Body of pancreas (tissue), 4 donors: Measurements from ENCODE around the gene PPP1R13L. TPM values are rescaled to one million over a fixed set of nuclear protein-coding genes. Genes with fewer than 3 reads are reported as not detected.

Source experiments
- ATAC-seq: fragments of 150-250 bp; one replicate; pipeline ENCODE4 v1.9.1; 2016
- DNase-seq, 4 donors: peaks; one replicate each; pipeline ENCODE4 v3.0.0-alpha.2; 2019
- H3K27ac ChIP-seq, 4 donors: fragments of 200-600 bp; sonication (generic); 1 replicate in 3 of 4; 2 replicates in 1 of 4; pipeline versions ENCODE4 v1.5.1 to v1.6.1; 2016 to 2019; ENCODE audit warnings: mild to moderate bottlenecking in 1 of 4, mixed read lengths in 1 of 4, moderate library complexity in 1 of 4
- H3K27me3 ChIP-seq, 2 donors: fragments of 200-600 bp; sonication (generic); one replicate each; pipeline ENCODE4 v1.6.0; 2016; ENCODE audit warnings: mild to moderate bottlenecking in 1 of 2
- H3K36me3 ChIP-seq, 2 donors: fragments of 200-600 bp; sonication (generic); replicated peaks in 1 of 2; 2 replicates each; pipeline ENCODE4 v1.5.1; 2016; ENCODE audit warnings: low read depth in 2 of 2; ENCODE audit not compliant: insufficient read depth in 1 of 2
- H3K4me1 ChIP-seq: fragments of 200-600 bp; sonication (generic); one replicate; pipeline ENCODE4 v1.6.0; 2016
- H3K4me3 ChIP-seq, 2 donors: fragments of 200-600 bp; sonication (generic); 1 replicate in 1 of 2; 2 replicates in 1 of 2; pipeline ENCODE4 v1.5.1; 2016 to 2019
- H3K9me3 ChIP-seq, 3 donors: fragments of 200-600 bp; sonication (generic); 1 replicate in 2 of 3; 2 replicates in 1 of 3; pipeline ENCODE4 v1.5.1; 2016
- POLR2A ChIP-seq, 3 donors: fragments of 450-650 bp; IDR thresholded peaks; one replicate each; pipeline ENCODE4 v1.6.1; 2016; ENCODE audit warnings: antibody characterized with exemption in 3 of 3, mild to moderate bottlenecking in 2 of 3
- WGBS, 2 donors: methylation state at CpG; one replicate each; pipeline ENCODE4 v1.1.5; 2017; 5-methylcytosine and 5-hydroxymethylcytosine counted together
- intact Hi-C: fragments of 100-400 bp; cut with DNase I; formaldehyde crosslinking; loops from one replicate; pipeline ENCODE4 v1.15.1; 2023
- total RNA-seq, 2 donors: library from RNA; depleted of rRNA; stranded (reverse); fragments of >200 nt; gene quantifications; one replicate each; pipeline ENCODE4 v1.1.0, GENCODE V29; 2016
- TF ChIP-seq, protein P1 (sequence below), 7 experiments: fragments of 450-650 bp in 4 of 7; fragments of 200-600 bp in 3 of 7; sonication (generic) in 3 of 7; IDR thresholded peaks; one replicate each; pipeline ENCODE4 v1.5.1; 2016 to 2019; ENCODE audit warnings: antibody characterized with exemption in 7 of 7

PPP1R13L gene
- total RNA-seq, 2 donors from 2014 or later = 26.4 to 32.9 TPM

DNA sequence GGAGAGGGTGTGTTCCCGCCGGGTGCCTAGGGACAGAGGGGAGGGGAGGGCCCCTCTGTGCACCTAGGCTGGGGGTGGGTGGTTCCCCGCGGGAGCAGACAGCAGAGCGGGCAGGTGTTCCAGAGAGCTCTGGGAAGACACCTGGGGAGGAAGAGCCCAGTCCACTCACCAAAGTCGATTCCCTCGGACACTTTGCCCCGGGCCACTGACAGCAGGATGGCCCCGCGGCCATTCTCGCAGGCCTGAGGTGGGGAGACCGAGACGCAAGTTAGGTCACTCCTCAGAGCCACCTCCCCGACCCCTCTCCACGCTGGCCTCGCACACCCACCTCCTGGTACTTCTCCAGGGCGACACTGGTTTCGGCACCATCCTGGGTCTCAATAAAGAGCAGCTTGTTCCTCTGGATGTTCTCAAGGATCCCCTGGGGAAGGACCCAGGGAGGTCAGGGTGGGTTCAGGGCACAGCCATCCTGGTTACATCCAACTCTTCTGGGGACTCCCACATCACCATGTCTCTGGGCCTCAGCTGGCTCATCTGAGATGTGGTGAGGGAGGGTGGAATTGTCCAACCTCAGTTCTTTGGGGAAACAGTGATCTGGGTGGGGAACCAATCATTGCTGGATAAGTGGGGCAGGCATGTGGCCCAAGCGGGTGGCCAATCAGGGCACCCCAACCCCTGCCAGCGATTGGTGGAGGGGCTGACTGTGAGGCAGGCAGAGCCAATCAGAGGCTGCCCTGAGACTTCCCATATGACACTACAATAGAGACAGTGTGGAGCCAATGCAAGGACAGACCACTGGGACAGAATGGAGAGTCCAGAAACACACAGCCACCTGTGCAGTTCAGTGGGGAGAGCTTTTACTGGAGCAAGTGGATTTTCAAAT, 51.7 kb downstream of the PPP1R13L start:
- DNase-seq (no peak), ATAC-seq (no peak)
- Histone ChIP-seq H3K36me3 (peaks cover 0 to 2% of the 10 kb centered on the region in 2 donors), H3K27ac (no peak overlapping the region), H3K4me1 (no peaks in the 10 kb centered on the region), H3K9me3 (no peaks in the 10 kb centered on the region), H3K4me3 (no peak overlapping the region), H3K27me3 (no peaks in the 10 kb centered on the region)
- intact Hi-C loops = no loop called here
- WGBS, 2 donors = 91 to 92% methylated on average over 5 to 15 of the region's 20 CpGs
- TF ChIP-seq, protein P1, sequence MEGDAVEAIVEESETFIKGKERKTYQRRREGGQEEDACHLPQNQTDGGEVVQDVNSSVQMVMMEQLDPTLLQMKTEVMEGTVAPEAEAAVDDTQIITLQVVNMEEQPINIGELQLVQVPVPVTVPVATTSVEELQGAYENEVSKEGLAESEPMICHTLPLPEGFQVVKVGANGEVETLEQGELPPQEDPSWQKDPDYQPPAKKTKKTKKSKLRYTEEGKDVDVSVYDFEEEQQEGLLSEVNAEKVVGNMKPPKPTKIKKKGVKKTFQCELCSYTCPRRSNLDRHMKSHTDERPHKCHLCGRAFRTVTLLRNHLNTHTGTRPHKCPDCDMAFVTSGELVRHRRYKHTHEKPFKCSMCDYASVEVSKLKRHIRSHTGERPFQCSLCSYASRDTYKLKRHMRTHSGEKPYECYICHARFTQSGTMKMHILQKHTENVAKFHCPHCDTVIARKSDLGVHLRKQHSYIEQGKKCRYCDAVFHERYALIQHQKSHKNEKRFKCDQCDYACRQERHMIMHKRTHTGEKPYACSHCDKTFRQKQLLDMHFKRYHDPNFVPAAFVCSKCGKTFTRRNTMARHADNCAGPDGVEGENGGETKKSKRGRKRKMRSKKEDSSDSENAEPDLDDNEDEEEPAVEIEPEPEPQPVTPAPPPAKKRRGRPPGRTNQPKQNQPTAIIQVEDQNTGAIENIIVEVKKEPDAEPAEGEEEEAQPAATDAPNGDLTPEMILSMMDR (IDR thresholded peaks at IDR 0.05) = no peak
- TF ChIP-seq POLR2A (IDR thresholded peaks at IDR 0.05) = no peak

DNA sequence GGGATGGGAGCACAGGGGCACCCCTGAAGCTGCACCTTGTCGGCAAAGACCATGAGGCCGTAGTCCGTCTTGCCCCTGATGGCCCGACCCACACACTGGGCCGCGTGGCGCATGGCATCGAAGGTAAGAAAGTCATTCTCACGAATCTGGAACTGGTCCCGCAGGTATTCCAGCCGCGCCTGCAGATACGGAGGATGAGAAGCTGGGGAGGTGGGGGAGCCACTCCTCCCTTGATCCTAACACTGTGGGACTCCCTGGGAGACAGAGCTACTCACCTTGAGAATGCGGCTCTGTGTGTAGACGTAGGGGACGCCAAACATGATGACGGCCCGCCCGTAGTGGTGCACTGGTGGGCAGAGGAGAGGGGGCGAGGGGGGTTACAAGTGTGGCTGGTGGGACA, 52.4 kb downstream of the PPP1R13L start:
- Histone ChIP-seq H3K36me3 (peaks cover 0 to 2% of the 10 kb centered on the region in 2 donors), H3K27me3 (no peaks in the 10 kb centered on the region), H3K4me3 (no peak overlapping the region), H3K4me1 (no peaks in the 10 kb centered on the region), H3K9me3 (no peaks in the 10 kb centered on the region), H3K27ac (no peak overlapping the region)
- TF ChIP-seq, protein P1 (IDR thresholded peaks at IDR 0.05) = no peak
- no peak for TF ChIP-seq POLR2A (IDR thresholded peaks at IDR 0.05)
- intact Hi-C loops = no loop called here
- no peak for ATAC-seq
- DNase-seq = no peak
- WGBS, 2 donors = 87% methylated on average over 12 to 20 of the region's 20 CpGs

DNA sequence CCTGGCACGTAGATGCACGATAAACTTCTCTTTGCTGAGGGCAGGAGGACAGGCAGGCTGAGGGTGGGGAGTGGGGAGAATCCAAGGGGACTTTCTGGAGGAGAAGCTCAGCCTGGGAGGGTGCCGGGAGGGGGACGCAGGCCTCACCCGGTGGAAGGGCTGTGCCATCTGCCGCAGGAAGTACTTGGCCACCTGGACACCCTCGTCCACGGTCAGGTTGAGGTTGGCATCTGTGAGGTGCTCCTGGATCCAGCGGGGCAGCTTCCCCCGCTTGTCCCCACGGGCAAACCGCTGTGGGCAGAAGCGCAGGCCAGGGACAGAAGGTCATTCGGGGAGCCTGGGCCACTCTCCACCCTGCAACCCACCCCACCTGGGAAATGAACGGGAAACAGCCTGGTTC, 52.8 kb downstream of the PPP1R13L start:
- ATAC-seq (no peak), DNase-seq (no peak)
- H3K27me3 ChIP-seq = no peaks in the 10 kb centered on the region
- H3K4me3 ChIP-seq = no peak overlapping the region
- no peak overlapping the region for H3K27ac ChIP-seq
- intact Hi-C loops = no loop called here
- WGBS, 2 donors = 87 to 88% methylated on average over 5 to 15 of the region's 15 CpGs
- no peak for TF ChIP-seq POLR2A (IDR thresholded peaks at IDR 0.05)
- TF ChIP-seq, protein P1 (IDR thresholded peaks at IDR 0.05) = no peak
- H3K36me3 ChIP-seq = peaks cover 0 to 2% of the 10 kb centered on the region in 2 donors
- H3K4me1 ChIP-seq = no peaks in the 10 kb centered on the region
- no peaks in the 10 kb centered on the region for H3K9me3 ChIP-seq

DNA sequence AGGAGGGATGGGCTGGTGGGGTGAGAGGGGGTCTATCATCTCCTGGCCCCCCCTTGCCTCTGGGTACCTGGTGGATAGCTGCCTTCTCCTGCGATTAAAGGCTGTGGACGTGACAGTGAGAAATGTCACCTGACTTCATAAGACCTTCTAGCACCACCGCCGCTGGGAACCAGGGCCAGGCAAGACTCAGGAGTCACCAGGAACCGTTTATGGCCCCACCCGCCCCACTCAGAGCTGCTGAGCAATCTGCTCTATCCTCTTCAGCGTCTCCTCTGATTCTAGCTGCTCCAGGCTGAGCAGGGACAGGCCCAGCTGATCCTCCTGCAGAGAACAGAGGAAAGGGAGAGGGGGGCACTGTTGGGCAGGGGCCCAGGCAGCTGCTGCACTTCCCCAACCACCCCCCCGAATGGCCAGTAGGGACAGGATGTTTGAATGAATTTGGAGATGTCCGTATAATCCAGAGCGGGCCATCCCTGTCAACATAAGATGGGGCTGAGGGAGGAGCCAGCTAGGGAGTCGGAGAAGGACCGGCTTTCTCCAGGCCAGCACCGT, 53.4 kb downstream of the PPP1R13L start:
- Histone ChIP-seq H3K27ac (no peak overlapping the region), H3K4me3 (no peak overlapping the region), H3K27me3 (no peaks in the 10 kb centered on the region), H3K9me3 (no peaks in the 10 kb centered on the region), H3K36me3 (peaks cover 0 to 2% of the 10 kb centered on the region in 2 donors), H3K4me1 (no peaks in the 10 kb centered on the region)
- TF ChIP-seq, protein P1 (IDR thresholded peaks at IDR 0.05) = no peak
- no peak for TF ChIP-seq POLR2A (IDR thresholded peaks at IDR 0.05)
- 44 to 74% methylated on average over 3 to 13 of the region's 13 CpGs for WGBS, 2 donors
- DNase-seq (no peak), ATAC-seq (no peak)
- intact Hi-C loops = no loop called here
